ENCODE results near the gene HBM.

The HBM gene

DNA sequence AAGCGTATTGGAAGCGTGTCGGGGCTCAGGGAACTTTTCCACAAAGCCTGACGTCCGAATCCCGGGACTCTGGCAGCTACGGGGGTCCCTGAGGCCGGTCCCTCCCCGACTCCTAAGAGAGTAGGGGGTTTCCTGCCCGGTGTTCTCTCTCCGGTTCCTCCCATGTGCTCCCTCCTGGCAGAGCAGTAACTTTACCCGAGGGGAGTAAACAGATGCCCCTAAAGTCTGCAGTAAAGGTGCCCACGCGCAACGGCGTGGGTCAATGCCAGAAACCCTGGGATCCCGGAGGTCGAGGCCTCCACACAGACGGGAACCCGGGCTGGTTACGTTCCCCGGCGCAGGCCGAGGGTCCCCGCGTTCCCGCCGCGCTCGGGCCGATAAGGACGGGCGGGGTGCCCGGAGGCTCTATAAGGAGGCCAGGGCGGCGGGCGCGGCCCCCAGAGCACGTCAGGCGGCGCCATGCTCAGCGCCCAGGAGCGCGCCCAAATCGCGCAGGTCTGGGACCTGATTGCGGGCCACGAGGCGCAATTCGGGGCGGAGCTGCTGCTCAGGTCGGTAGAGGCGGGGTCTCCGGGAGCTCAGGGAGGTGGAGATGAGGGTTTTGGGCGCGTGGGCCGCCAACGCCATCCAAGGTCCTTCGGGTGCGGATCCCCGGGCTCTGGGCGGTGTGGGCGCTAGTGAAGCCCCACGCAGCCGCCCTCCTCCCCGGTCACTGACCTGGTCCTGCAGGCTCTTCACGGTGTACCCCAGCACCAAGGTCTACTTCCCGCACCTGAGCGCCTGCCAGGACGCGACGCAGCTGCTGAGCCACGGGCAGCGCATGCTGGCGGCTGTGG lies at the start of gene HBM:
HBM (plus strand) TSS at position 440 of the 836 bp plus-strand sequence; CDS start at position 460, 20 bp downstream.
- no peak within 1 kb of the TSS for H3K4me3 ChIP-seq (ENCODE audit: low read length)
- peak; percentile 26 for DNase-seq (ENCODE audit: low read depth)
- TF ChIP-seq, protein P1, sequence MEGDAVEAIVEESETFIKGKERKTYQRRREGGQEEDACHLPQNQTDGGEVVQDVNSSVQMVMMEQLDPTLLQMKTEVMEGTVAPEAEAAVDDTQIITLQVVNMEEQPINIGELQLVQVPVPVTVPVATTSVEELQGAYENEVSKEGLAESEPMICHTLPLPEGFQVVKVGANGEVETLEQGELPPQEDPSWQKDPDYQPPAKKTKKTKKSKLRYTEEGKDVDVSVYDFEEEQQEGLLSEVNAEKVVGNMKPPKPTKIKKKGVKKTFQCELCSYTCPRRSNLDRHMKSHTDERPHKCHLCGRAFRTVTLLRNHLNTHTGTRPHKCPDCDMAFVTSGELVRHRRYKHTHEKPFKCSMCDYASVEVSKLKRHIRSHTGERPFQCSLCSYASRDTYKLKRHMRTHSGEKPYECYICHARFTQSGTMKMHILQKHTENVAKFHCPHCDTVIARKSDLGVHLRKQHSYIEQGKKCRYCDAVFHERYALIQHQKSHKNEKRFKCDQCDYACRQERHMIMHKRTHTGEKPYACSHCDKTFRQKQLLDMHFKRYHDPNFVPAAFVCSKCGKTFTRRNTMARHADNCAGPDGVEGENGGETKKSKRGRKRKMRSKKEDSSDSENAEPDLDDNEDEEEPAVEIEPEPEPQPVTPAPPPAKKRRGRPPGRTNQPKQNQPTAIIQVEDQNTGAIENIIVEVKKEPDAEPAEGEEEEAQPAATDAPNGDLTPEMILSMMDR (IDR thresholded peaks at IDR 0.05; ENCODE audit: insufficient read depth, low read depth, low read length, missing control alignments): no peak

DNA sequence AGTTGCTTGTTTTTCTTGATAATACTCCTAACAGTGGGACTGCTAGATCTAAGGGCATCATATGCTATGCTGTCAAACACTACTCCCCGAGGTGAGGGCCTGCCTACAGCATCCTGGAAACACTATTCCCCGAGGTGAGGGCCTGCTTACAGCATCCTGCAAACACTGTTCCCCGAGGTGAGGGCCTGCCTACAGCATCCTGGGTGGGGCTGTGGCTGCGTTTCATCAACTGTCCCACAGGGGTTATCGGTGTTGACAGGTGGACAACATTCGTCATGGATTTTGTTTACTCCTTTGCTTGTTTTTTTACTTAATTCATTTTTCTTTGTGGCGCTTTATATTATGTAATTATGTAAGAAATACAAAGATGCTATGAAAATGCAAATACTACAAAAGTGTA lies 49.8 kb upstream of the HBM start:
- H3K4me3 ChIP-seq (ENCODE audit: low read length): no peak overlapping the region
- TF ChIP-seq, protein P1 (IDR thresholded peaks at IDR 0.05; ENCODE audit: insufficient read depth, low read depth, low read length, missing control alignments): no peak
- no peak for DNase-seq (ENCODE audit: low read depth)

DNA sequence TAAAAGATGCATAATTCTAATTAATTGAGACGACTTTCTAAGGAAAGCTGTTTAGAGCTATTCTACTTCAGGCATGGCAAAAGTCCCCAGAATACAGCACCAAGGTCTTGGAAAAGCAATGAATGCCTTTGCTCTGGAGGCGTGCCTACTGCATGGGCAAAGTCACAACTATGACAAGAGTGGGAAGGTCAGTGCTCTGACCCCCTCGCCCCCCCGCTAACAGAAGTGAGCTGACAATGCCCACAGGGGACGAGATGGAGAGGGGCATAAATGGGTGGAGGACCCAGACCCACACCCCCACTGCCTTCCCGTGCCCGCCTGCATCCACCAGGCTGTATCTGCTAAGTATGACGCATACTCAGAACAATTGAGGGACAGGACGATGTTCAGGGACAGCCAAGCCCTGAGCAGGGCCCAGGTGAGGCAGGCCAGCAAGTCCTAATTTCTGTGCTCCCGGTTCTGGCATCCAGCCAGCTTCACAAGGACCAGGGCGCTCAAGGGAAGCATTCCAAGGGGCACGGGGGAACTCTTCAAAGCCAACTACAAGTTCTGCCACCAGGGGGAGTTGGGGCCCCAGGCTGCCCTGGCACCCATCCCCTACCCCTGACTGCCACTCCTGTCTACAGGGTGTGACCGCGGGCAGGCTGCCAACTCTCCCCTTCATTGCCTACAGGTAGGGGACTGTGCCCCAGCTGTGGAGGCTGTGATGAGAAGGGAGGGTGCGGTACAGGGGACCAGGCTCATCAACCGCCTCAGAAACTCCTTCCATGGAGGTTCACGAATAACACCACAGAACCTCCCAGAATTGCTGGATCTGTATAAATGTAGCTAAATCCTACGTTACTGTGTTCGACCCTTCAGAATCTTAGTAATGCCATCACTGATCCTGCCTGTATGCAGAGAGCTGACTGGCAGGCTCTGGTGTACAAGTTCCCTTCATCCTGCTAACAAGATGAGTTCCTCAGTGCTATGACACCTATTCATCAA lies 48.1 kb upstream of the HBM start:
- H3K4me3 ChIP-seq (ENCODE audit: low read length): no peak overlapping the region
- TF ChIP-seq, protein P1 (IDR thresholded peaks at IDR 0.05; ENCODE audit: insufficient read depth, low read depth, low read length, missing control alignments): peak; percentile 74
- DNase-seq (ENCODE audit: low read depth): peak; percentile 51

GRCh38 chr16:118857-119256 lies 46.9 kb upstream of the HBM start:
- DNase-seq (ENCODE audit: low read depth): no peak

GRCh38 chr16:119295-119694 lies 46.5 kb upstream of the HBM start:
- H3K4me3 ChIP-seq (ENCODE audit: low read length): no peak overlapping the region
- DNase-seq (ENCODE audit: low read depth): no peak
- TF ChIP-seq, protein P1 (IDR thresholded peaks at IDR 0.05; ENCODE audit: insufficient read depth, low read depth, low read length, missing control alignments): no peak

More at GRCh38 chr16:118857-119256, 46.9 kb upstream of the HBM start:
- TF ChIP-seq, protein P1 (IDR thresholded peaks at IDR 0.05; ENCODE audit: insufficient read depth, low read depth, low read length, missing control alignments): no peak
- H3K4me3 ChIP-seq (ENCODE audit: low read length): no peak overlapping the region

GRCh38 chr16:119835-120491 lies 45.8 kb upstream of the HBM start:
- TF ChIP-seq, protein P1 (IDR thresholded peaks at IDR 0.05; ENCODE audit: insufficient read depth, low read depth, low read length, missing control alignments): no peak
- no peak for DNase-seq (ENCODE audit: low read depth)
- no peak overlapping the region for H3K4me3 ChIP-seq (ENCODE audit: low read length)

Data from epithelial cell of esophagus (primary cell).